HFF-Myc (cell line): ENCODE measurements around the gene STIMATE.

Experiments used
- DNase-seq: peaks from one replicate; pipeline ENCODE4 v3.0.0-alpha.2; 2011; ENCODE audit warnings: low read depth; ENCODE audit errors: extremely low read depth
- H3K4me3 ChIP-seq: replicated peaks from 2 replicates; pipeline ENCODE4 v1.5.1; 2011; ENCODE audit warnings: low read depth, mild to moderate bottlenecking, control low read depth, low read length
- TF ChIP-seq, protein P1 (sequence below): IDR thresholded peaks from 2 replicates; pipeline ENCODE4 v1.5.1; 2012; ENCODE audit warnings: mild to moderate bottlenecking, low read depth, low read length, control low read depth; ENCODE audit errors: missing control alignments

Gene STIMATE

DNA sequence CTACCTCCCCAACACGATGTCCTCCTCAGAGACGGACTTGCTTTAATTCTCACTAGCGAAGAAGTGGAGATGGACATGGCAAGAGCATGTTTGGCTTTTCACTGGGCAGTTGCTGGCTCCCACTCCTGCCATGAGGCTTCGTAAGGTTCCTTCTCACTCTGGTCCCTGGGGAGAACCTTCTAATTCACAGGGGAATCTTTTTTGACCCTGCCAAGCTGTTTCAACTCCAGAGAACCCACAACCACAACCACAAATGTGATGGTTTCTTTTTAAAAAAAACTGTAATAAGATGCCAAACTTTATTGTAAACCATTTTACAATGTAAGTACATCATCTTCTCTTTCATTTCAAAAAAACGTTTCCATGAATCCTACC, 60.9 kb downstream of the STIMATE start:
- TF ChIP-seq, protein P1, sequence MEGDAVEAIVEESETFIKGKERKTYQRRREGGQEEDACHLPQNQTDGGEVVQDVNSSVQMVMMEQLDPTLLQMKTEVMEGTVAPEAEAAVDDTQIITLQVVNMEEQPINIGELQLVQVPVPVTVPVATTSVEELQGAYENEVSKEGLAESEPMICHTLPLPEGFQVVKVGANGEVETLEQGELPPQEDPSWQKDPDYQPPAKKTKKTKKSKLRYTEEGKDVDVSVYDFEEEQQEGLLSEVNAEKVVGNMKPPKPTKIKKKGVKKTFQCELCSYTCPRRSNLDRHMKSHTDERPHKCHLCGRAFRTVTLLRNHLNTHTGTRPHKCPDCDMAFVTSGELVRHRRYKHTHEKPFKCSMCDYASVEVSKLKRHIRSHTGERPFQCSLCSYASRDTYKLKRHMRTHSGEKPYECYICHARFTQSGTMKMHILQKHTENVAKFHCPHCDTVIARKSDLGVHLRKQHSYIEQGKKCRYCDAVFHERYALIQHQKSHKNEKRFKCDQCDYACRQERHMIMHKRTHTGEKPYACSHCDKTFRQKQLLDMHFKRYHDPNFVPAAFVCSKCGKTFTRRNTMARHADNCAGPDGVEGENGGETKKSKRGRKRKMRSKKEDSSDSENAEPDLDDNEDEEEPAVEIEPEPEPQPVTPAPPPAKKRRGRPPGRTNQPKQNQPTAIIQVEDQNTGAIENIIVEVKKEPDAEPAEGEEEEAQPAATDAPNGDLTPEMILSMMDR = no peak
- no peak overlapping the region for H3K4me3 ChIP-seq
- no peak for DNase-seq

DNA sequence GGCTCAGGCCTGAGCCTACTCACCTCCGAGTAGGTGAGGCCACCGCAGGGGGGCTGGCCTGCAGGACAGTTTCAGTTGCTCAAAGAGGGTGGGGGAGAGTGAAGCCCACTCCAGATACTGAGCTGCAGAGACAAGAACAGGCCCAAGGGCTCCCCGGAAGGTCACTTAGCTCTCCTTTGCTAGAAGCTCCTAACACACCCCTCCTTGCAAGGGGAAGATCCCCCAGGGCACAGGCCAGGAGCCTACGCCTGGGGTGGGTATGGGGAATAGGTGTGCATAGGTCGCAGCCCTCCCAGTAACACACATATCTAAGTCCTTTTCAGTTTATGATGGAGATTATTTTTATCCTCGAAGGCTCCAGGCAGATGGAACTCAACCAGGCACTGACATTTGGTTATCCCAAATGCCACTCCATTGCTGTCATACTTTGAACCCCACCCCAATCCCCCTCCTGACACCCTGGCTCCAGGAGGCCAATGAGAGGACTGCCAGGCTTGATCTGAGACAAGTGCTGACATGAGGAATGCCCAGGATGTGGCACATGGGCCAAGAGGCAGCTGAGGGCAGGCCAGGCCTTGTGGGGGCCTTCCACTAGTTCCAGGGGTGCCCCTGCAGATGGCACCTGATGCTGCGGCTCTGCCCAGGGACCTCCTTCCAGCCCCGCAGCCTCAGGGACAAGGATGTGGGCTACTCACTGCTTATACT, 61.4 kb downstream of the STIMATE start:
- TF ChIP-seq, protein P1 = no peak
- DNase-seq = no peak
- H3K4me3 ChIP-seq = no peak overlapping the region

DNA sequence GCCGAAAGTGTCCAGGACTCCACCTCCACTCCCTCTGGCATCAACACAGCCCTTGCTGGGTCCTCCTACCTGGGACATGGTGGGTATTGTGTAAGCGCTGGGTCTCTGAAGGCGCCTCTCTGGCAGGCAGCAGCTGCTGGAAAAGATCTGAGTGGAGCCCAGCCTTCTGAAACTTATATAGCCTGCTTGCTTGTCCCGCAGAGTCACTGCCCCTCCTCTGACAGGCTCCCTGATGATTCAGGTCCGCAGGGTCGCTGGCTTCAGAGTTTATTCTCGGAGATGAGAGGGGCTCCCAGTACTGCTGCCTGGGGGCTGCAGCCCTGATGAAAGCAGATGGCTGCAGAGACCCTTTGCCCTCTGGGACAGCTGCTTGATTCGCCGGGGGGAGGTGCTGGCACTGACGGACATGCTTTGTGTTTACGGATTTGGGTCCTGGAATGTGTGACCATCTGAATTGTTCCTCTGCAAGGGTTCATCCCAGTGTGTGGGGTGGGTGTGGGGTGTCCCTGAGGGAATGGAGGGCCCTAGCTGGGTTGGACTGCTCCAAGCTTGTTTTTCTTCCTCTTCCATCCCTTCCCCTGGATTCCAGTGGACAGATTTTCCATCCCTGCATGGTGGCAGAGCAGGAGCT, 62.4 kb downstream of the STIMATE start, which contains the start of gene MUSTN1:
MUSTN1 (minus strand) TSS at position 149 of the 631 bp plus-strand sequence; CDS start at position 78, 71 bp downstream.
- DNase-seq = no peak
- TF ChIP-seq, protein P1 = no peak
- no peak within 1 kb of the TSS for H3K4me3 ChIP-seq

DNA sequence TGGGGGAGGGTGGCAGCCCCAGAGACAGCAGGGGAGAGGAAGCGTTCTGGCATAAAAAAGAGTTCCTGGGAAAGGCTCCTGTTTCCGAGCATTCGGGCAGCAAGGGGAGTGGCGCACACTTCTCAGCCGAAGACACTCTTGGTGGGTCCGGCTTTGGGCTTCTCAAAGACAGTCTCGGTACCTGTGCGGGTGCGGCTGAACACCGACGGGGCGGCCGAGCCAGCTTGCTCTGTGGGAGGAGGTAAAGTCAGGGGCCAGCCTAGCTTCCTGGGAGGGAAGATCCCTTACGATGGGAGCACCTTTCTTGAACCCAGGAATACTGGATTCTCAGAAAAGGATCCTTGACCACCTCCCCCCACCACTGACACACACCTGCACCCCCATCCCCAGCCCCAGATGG, 64.1 kb downstream of the STIMATE start:
- H3K4me3 ChIP-seq = no peak overlapping the region
- TF ChIP-seq, protein P1 = no peak
- DNase-seq = no peak

DNA sequence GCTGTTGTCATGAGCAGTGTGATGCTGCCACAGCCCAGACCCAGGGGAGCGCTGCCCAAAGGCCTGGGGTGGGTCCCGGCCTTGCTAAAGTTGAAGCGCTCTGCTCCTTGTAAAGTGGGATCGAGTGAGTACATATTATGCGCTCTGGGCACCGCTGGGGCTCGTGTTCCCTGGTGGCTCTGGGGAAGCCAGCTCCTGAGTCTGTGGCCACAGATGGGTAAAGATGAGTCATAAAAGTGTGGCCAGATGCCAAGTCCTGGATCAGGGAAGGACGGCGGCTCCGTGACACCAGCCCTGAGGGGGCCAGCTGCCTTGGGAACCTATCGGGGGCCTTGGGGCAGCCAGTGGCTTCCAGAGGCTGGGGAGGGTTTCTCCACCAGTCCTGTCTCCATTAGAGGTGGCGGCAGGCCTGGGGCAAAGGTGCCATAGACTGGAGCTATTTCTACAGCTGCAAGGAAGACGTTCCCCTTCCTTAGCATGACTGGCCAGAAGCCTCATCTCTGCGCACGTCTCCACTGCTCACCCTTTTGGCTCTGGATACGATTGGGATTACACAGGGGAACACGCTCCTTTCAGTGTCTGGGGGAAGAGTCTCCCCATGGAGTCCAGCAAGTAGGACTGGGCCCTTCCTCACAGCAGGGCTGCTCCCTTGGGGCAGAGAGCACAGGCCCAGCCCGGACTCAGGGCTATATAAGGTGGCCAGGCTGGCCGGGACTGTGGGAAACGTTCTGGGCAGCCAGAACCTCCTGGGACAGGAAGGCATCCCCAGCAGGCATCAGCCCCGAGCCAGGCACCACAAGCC, 65.6 kb downstream of the STIMATE start:
- TF ChIP-seq, protein P1 = no peak
- peak; percentile 75 for DNase-seq
- H3K4me3 ChIP-seq = no peak overlapping the region

DNA sequence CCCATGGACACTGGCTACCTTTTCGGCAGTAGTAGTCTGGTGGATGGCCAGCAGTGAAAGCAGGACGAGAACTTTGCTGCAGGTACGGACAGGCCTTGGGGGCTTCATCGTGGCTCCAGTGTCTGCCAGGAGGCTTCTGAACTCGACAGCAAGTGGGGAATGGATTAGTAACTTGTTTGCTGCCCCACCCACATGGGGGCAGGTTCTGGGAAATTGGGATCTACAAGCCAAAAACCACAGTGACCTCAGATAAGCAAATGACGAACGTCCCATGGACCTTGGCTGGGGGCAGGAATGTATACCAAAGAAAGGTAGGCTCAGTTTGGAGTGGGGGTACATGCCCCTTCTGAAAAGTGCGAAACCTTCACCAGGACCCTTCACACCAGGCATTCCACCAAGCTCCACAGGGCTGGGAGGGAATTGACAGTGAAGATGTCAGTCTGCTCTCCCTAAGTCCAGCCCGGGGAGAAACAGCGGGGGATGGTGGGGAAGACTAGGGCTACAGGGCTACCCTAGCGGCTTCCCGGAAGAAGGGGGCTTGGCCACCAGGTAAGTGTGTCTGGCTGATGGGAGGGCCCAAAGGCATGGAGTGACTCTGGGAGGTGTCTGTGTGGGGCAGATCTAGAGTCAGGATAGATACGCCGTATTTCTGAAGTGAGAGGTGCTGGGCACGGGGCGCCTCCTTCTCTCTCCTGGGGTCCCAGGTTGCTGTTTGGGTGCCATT, 66.7 kb downstream of the STIMATE start, which contains the start of gene ITIH4:
ITIH4 (minus strand) TSS at position 138 of the 724 bp plus-strand sequence; CDS start at position 108, 30 bp downstream.
- DNase-seq = no peak
- TF ChIP-seq, protein P1 = no peak
- H3K4me3 ChIP-seq = no peak within 1 kb of the TSS
